ENCODE measurements around the gene MAGI2. TPM values are rescaled to one million over a fixed set of nuclear protein-coding genes. Genes with fewer than 3 reads are reported as not detected.

MAGI2 gene
- total and polyA plus RNA-seq, 2 of the 13 experiments (the other 11 are each of a cell fraction or from before 2014, with no cell fraction given) = 1.5 to 3.8 TPM

GRCh38 chr7:79401254-79401653 lies 52.2 kb downstream of the MAGI2 start (continued):
- no peak for TF ChIP-seq NFKB2 (CRISPR knock-in tag; IDR thresholded peaks at IDR 0.05; ENCODE audit: borderline replicate concordance)
- TF ChIP-seq NAIF1 (CRISPR knock-in tag; IDR thresholded peaks at IDR 0.05; ENCODE audit: borderline replicate concordance) = no peak
- no peak for TF ChIP-seq HNF4G (IDR thresholded peaks at IDR 0.05; ENCODE audit: borderline replicate concordance, low read depth, low read length)
- no peak for TF ChIP-seq HNF4G (CRISPR knock-in tag; IDR thresholded peaks at IDR 0.05; ENCODE audit: borderline replicate concordance, low read depth)

- Histone ChIP-seq H3K4me2 (ENCODE audit: low read depth, low read length) (no peak overlapping the region), H3K9me3 (ENCODE audit: low read length) (no peaks in the 10 kb centered on the region), H2AFZ (ENCODE audit: low read length) (no peak overlapping the region), H3K4me1 (ENCODE audit: insufficient read depth, low read length) (peaks cover 12% of the 10 kb centered on the region), H3K27me3 (ENCODE audit: control insufficient read depth in 1 of 2, insufficient read depth in 2 of 2, low read length in 2 of 2) (no peaks in the 10 kb centered on the region), H3K9ac (ENCODE audit: insufficient read depth, low read depth, low read length) (no peak overlapping the region), H4K20me1 (ENCODE audit: insufficient read depth, low read length) (no peaks in the 10 kb centered on the region), H3K4me3 (replicated peaks in 1 of 3; ENCODE audit: insufficient read depth in 1 of 3, low read depth in 2 of 3, low read length in 3 of 3) (no peak overlapping the region), H3K36me3 (replicated peaks in 1 of 2; ENCODE audit: control insufficient read depth in 1 of 2, insufficient read depth in 2 of 2, low read length in 2 of 2) (no peaks in the 10 kb centered on the region), H3K79me2 (ENCODE audit: insufficient read depth, low read length) (no peaks in the 10 kb centered on the region), H3K27ac (ENCODE audit: extremely low read length, insufficient read depth, low read length) (no peak overlapping the region)
- in situ Hi-C loops (cut with HindIII; ENCODE audit: extremely low pct_ligation_motif_present, low pct_unique_long_range_greater_than_20kb) = no loop called here
- DNase-seq (ENCODE audit: low spot score) (no peak), ATAC-seq (no peak), FAIRE-seq (no peak)
- CTCF ChIA-PET (ENCODE audit: low intra/inter-chr PET ratio, low total read pairs) = no interaction called here
- no TSS peak for BruUV-seq (replicated peaks)
- no peak for TF ChIP-seq ZNF629 (CRISPR knock-in tag; conservative IDR thresholded peaks at IDR 0.05)
- TF ChIP-seq MAFK (conservative IDR thresholded peaks at IDR 0.05 in 1 of 2, IDR thresholded peaks at IDR 0.05 in 1 of 2; ENCODE audit: low read length in 2 of 2) = peak; percentile 90 to 98
- TF ChIP-seq MAFF (IDR thresholded peaks at IDR 0.05; ENCODE audit: low read depth, low read length) = peak; percentile 96
- POLR2A ChIA-PET = no interaction called here
- intact Hi-C loops (cut with micrococcal nuclease; ENCODE audit: unreplicated experiment) = no loop called here
Observed at GRCh38 chr7:79400222-79400621, 53.2 kb downstream of the MAGI2 start.

DNA sequence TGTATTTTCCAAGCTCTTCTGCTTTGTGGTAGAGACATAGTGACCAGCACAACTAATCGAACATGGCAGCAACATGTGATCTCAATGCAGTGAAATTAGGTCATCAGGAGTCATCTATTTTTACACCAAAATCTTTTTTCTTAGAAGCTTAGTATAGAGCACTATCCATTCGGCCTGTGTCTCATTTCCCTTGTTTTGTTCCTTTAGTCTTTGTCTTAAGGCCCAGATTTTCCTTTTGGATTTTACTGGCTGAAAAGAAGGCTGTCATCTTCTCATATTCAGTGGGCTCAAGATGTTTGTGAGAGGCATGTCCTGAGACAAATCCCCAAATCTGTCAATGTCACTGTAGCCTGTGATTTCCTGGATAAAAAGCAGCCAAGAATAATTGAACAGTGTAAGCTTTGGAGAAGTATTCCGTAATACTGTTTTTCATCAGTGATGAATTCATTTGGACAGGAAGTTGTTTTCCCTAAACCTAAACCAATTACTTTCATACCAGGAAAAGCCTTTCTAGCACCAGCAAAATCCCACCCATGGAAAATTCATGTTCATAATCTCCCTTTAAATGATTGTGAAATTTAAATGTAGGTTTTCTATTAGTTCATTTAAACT lies 55.2 kb downstream of the MAGI2 start:
- WGBS (ENCODE audit: low lambda C conversion rate) = 65% methylated on average over 3 of the region's 3 CpGs
- POLR2A ChIA-PET = no interaction called here
- BruUV-seq (replicated peaks) = no TSS peak
- TF ChIP-seq ZNF17 (CRISPR knock-in tag; IDR thresholded peaks at IDR 0.05) (no peak), HNRNPK (IDR thresholded peaks at IDR 0.05; ENCODE audit: low read depth, low read length, poor library complexity, severe bottlenecking) (no peak), ZNF281 (CRISPR knock-in tag; IDR thresholded peaks at IDR 0.05; ENCODE audit: borderline replicate concordance) (no peak), TFAP4 (IDR thresholded peaks at IDR 0.05; ENCODE audit: borderline replicate concordance, low read depth) (no peak), AHR (CRISPR knock-in tag; IDR thresholded peaks at IDR 0.05) (no peak), HHEX (CRISPR knock-in tag; IDR thresholded peaks at IDR 0.05) (no peak), MED8 (CRISPR knock-in tag; IDR thresholded peaks at IDR 0.05; ENCODE audit: insufficient replicate concordance) (no peak), BHLHE40 (IDR thresholded peaks at IDR 0.05; ENCODE audit: low read length) (no peak)

More for the DNA sequence above, 55.2 kb downstream of the MAGI2 start:
- FAIRE-seq = no peak
- CTCF ChIA-PET (ENCODE audit: low intra/inter-chr PET ratio, low total read pairs) = no interaction called here
- no peaks in the 10 kb centered on the region for H3K36me3 ChIP-seq (replicated peaks in 1 of 2; ENCODE audit: control insufficient read depth in 1 of 2, insufficient read depth in 2 of 2, low read length in 2 of 2)
- intact Hi-C loops (cut with micrococcal nuclease; ENCODE audit: unreplicated experiment) = no loop called here
- H3K4me3 ChIP-seq (replicated peaks in 1 of 3; ENCODE audit: insufficient read depth in 1 of 3, low read depth in 2 of 3, low read length in 3 of 3) = no peak overlapping the region
- H3K4me1 ChIP-seq (ENCODE audit: insufficient read depth, low read length) = no peaks in the 10 kb centered on the region
- in situ Hi-C loops (cut with HindIII; ENCODE audit: extremely low pct_ligation_motif_present, low pct_unique_long_range_greater_than_20kb) = no loop called here
- H3K9me3 ChIP-seq (ENCODE audit: low read length) = no peaks in the 10 kb centered on the region
- no peaks in the 10 kb centered on the region for H3K27me3 ChIP-seq (ENCODE audit: control insufficient read depth in 1 of 2, insufficient read depth in 2 of 2, low read length in 2 of 2)
- no peaks in the 10 kb centered on the region for H4K20me1 ChIP-seq (ENCODE audit: insufficient read depth, low read length)
- H3K79me2 ChIP-seq (ENCODE audit: insufficient read depth, low read length) = no peaks in the 10 kb centered on the region
- ATAC-seq = no peak
- no peak overlapping the region for H3K9ac ChIP-seq (ENCODE audit: insufficient read depth, low read depth, low read length)
- no peak for DNase-seq (ENCODE audit: low spot score)
- H3K27ac ChIP-seq (ENCODE audit: extremely low read length, insufficient read depth, low read length) = no peak overlapping the region
- H2AFZ ChIP-seq (ENCODE audit: low read length) = no peak overlapping the region
- no peak overlapping the region for H3K4me2 ChIP-seq (ENCODE audit: low read depth, low read length)
